ENCODE data around the gene SERTM2.

Gene SERTM2

GRCh38 chrX:111555406-111555958 is 44.0 kb downstream of the SERTM2 start:
- DNase-seq (ENCODE audit: low read depth in 1 of 2, low spot score in 1 of 2), result no peak

DNA sequence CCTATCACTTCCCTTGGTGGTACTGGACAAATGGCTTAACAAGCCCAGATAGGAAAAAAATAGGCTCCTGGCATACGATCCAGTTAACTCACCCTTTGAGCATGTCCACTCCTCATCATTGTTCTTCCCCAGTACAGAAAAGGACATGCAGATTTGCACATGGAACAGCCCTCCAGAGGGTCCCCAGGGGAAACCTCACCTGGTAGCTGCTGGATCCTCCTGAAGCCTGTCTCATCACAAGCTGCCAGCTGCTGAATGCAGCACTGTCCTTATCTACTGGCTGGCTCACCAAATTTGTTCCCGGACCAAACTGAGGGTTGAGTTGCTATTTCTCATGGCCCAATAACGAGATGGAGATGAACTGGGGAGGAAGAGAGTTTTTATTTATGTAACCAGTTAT is 49.4 kb downstream of the SERTM2 start:
- no peak for DNase-seq (ENCODE audit: low read depth in 1 of 2, low spot score in 1 of 2)

- no peak for DNase-seq (ENCODE audit: low read depth in 1 of 2, low spot score in 1 of 2)
These were observed 50.4 kb downstream of the SERTM2 start for GRCh38 chrX:111561851-111562250.

GRCh38 chrX:111567542-111568255 is 56.3 kb downstream of the SERTM2 start:
- DNase-seq (ENCODE audit: low read depth in 1 of 2, low spot score in 1 of 2), result no peak

DNA sequence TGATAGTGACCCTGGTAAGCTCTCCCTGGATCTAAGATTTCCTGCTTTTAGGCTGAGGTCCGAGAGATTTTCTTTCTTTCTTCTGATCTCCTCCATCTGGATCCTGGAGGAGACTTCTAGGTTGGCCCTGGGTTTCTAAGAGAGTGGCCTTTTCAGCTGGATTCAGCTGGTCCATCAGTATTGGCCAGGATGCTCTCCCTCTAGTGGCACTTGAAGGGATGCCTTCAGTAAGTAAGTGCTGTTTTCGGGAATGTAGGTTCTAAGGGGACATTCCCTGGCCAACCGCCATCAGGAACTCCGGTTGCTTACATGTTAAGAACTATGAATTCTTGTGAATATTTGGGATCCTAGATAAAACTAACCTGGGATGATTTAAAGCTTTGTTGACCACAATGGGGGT is 56.9 kb downstream of the SERTM2 start:
- no peak for DNase-seq (ENCODE audit: low read depth in 1 of 2, low spot score in 1 of 2)

DNA sequence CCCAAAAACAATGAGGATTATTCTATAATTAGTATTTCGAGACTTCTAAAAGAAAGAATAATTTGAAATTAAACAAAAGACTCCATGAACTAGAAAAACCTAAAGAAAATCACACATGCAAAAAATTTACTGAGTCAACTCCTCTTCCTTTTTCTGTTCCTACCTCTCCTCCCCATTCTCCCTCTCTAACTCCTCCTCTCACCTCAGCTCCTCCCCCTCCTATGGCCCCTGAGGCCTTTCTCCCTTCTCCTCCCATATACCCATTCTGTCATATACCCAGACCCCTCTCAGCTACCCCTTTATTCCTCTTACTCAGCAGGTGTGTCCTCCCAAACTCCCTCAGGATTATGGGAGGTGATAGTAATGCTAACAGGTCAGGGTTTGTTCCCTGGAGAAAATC is 57.4 kb downstream of the SERTM2 start:
- no peak for DNase-seq (ENCODE audit: low read depth in 1 of 2, low spot score in 1 of 2)

Measured in stimulated activated CD4-positive, alpha-beta T cell treated with anti-CD3 and anti-CD28 coated beads, Interleukin-15, amount 100 ng/mL, for 1 hour (primary cell).